PFSK-1 (cell line): ENCODE measurements around the gene SYS1.

ENCODE experiments used
- FOXP2 ChIP-seq: optimal IDR thresholded peaks from 2 replicates; pipeline ENCODE3; 2011; ENCODE audit warnings: borderline replicate concordance, control low read depth, inconsistent platforms; ENCODE audit not compliant: insufficient read depth; ENCODE audit errors: extremely low read length, extremely low read depth
- POLR2AphosphoS5 ChIP-seq: IDR thresholded peaks from 2 replicates; pipeline ENCODE4 v1.6.1; 2012; ENCODE audit warnings: low read depth, mild to moderate bottlenecking, control low read depth, low read length, moderate library complexity
- REST ChIP-seq, 2 experiments: IDR thresholded peaks; 2 replicates each; pipeline versions ENCODE4 v1.6.1 to v1.8.0; 2011 to 2012; ENCODE audit warnings: low read depth in 2 of 2, low read length in 2 of 2, control low read depth in 1 of 2, inconsistent platforms in 1 of 2, mild to moderate bottlenecking in 1 of 2, moderate library complexity in 1 of 2; ENCODE audit not compliant: insufficient read depth in 1 of 2
- SIN3A ChIP-seq: IDR thresholded peaks from 2 replicates; pipeline ENCODE4 v1.6.1; 2012; ENCODE audit warnings: mild to moderate bottlenecking, low read length, moderate library complexity, borderline replicate concordance; ENCODE audit not compliant: insufficient read depth
- TAF1 ChIP-seq: IDR thresholded peaks from 2 replicates; pipeline ENCODE4 v1.6.1; 2012; ENCODE audit warnings: low read length, control low read depth, borderline replicate concordance; ENCODE audit not compliant: insufficient read depth

SYS1 gene

GRCh38 chr20:45358282-45359068, 4.5 kb upstream of the SYS1 start:
- TF ChIP-seq FOXP2 (no peak), SIN3A (peak; percentile 29; the same call in 1 of the 2 replicates), POLR2AphosphoS5 (peak; percentile 16; the same call in 1 of the 2 replicates)

GRCh38 chr20:45359069-45359405, 3.9 kb upstream of the SYS1 start:
- TF ChIP-seq POLR2AphosphoS5, result no peak
- no peak for TF ChIP-seq TAF1
- no peak for TF ChIP-seq REST (IDR thresholded peaks at IDR 0.05; ENCODE audit: insufficient read depth in 1 of 2, low read depth in 2 of 2, low read length in 2 of 2)
- TF ChIP-seq FOXP2, result no peak
- no peak for TF ChIP-seq SIN3A

GRCh38 chr20:45359406-45360148, 3.4 kb upstream of the SYS1 start:
- TF ChIP-seq REST (IDR thresholded peaks at IDR 0.05; ENCODE audit: insufficient read depth in 1 of 2, low read depth in 2 of 2, low read length in 2 of 2) (no peak), FOXP2 (no peak), TAF1 (no peak), POLR2AphosphoS5 (no peak), SIN3A (no peak)

- TF ChIP-seq REST (IDR thresholded peaks at IDR 0.05; ENCODE audit: insufficient read depth in 1 of 2, low read depth in 2 of 2, low read length in 2 of 2), result no peak
- TF ChIP-seq POLR2AphosphoS5, result no peak
- TF ChIP-seq TAF1, result no peak
- no peak for TF ChIP-seq FOXP2
- no peak for TF ChIP-seq SIN3A
Measured at GRCh38 chr20:45361793-45362192, 1.2 kb upstream of the SYS1 start.

GRCh38 chr20:45363611-45364492, 896 bp downstream of the SYS1 start:
- TF ChIP-seq POLR2AphosphoS5 (no peak), SIN3A (no peak), REST (IDR thresholded peaks at IDR 0.05; ENCODE audit: insufficient read depth in 1 of 2, low read depth in 2 of 2, low read length in 2 of 2) (no peak), TAF1 (no peak), FOXP2 (no peak)
